HEK293T (cell line): ENCODE results near the gene MED12L.

Experiments used
- ARNT ChIP-seq: fragments of 450-650 bp; IDR thresholded peaks from 2 replicates; pipeline ENCODE4 v1.6.1; 2017; ENCODE audit warnings: mild to moderate bottlenecking
- BHLHE40 ChIP-seq: fragments of 450-650 bp; IDR thresholded peaks from 2 replicates; pipeline ENCODE4 v1.6.1; 2016; ENCODE audit warnings: mild to moderate bottlenecking, moderate library complexity, borderline replicate concordance
- CTBP1 ChIP-seq: fragments of 450-650 bp; IDR thresholded peaks from 2 replicates; pipeline ENCODE4 v1.6.1; 2016; ENCODE audit warnings: borderline replicate concordance
- FOXA1 ChIP-seq: fragments of 450-650 bp; IDR thresholded peaks from 2 replicates; pipeline ENCODE4 v1.6.1; 2016; ENCODE audit warnings: mild to moderate bottlenecking
- FOXK2 ChIP-seq: fragments of 450-650 bp; IDR thresholded peaks from 2 replicates; pipeline ENCODE4 v1.6.1; 2016; ENCODE audit warnings: mild to moderate bottlenecking
- FOXM1 ChIP-seq: fragments of 450-650 bp; IDR thresholded peaks from 2 replicates; pipeline ENCODE4 v1.6.1; 2017; ENCODE audit warnings: mild to moderate bottlenecking, borderline replicate concordance
- HDGF ChIP-seq: fragments of 450-650 bp; IDR thresholded peaks from 2 replicates; pipeline ENCODE4 v1.6.1; 2017; ENCODE audit warnings: antibody characterized with exemption, borderline replicate concordance
- L3MBTL2 ChIP-seq: fragments of 450-650 bp; conservative IDR thresholded peaks from 2 replicates; pipeline ENCODE4 v1.6.1; 2016; ENCODE audit warnings: mild to moderate bottlenecking
- SP1 ChIP-seq: fragments of 450-650 bp; IDR thresholded peaks from 2 replicates; pipeline ENCODE4 v1.6.1; 2017
- TARDBP ChIP-seq: fragments of 450-650 bp; IDR thresholded peaks from 2 replicates; pipeline ENCODE4 v1.6.1; 2016
- ZNF384 ChIP-seq: fragments of 450-650 bp; IDR thresholded peaks from 2 replicates; pipeline ENCODE4 v1.6.1; 2016
- TF ChIP-seq, protein P1 (sequence below): fragments of 450-650 bp; IDR thresholded peaks from 2 replicates; pipeline ENCODE4 v1.6.1; 2016

DNA sequence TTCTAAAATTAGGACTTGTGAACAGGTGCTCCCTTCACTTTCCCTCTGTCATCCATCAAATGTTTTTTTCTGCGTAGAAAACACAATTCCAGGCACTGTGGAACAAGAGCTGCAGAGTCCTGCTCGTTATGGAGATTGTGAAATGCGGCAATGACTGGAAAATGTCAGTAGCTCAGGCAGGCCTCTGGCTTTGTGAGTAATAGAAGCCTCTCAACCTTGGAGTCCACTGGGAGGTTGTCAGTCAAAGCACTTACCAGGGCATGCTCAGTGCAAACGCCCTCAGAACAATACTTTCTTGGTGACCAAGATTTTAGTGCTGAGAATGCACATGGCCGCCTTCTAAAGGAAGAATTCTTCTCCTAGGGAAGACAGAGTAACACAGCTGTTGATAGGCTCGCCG lies 26.7 kb upstream of the MED12L start:
- TF ChIP-seq FOXM1 (no peak), ZNF384 (no peak), FOXK2 (no peak), SP1 (no peak), TARDBP (no peak), BHLHE40 (no peak), ARNT (no peak), CTBP1 (no peak), FOXA1 (no peak), L3MBTL2 (no peak), HDGF (no peak)
- TF ChIP-seq, protein P1, sequence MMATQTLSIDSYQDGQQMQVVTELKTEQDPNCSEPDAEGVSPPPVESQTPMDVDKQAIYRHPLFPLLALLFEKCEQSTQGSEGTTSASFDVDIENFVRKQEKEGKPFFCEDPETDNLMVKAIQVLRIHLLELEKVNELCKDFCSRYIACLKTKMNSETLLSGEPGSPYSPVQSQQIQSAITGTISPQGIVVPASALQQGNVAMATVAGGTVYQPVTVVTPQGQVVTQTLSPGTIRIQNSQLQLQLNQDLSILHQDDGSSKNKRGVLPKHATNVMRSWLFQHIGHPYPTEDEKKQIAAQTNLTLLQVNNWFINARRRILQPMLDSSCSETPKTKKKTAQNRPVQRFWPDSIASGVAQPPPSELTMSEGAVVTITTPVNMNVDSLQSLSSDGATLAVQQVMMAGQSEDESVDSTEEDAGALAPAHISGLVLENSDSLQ: no peak
